NCI-H524 (cell line): ENCODE measurements around the gene ABCG2.
"Not testable (repeated sequence)": the region's sequence is repeated elsewhere in the genome, so short reads cannot be mapped to it uniquely, and the experiment has no call there.

Source experiments
- DNase-seq, 2 experiments: peaks; one replicate each; lab custom pipeline; 2025; lab: John Stamatoyannopoulos, UW

ABCG2 gene

GRCh38 chr4:88112856-88113255, 45.6 kb downstream of the ABCG2 start:
- DNase-seq: no peak

- no peak for DNase-seq
Observed at GRCh38 chr4:88110826-88111225, 47.6 kb downstream of the ABCG2 start.

GRCh38 chr4:88109123-88109881, 49.1 kb downstream of the ABCG2 start:
- no peak for DNase-seq

- DNase-seq: no peak
Observed at GRCh38 chr4:88108747-88109122, 49.7 kb downstream of the ABCG2 start.

- not testable (repeated sequence) for DNase-seq
Observed at GRCh38 chr4:88108108-88108465, 50.4 kb downstream of the ABCG2 start.

GRCh38 chr4:88107406-88108107, 50.9 kb downstream of the ABCG2 start:
- DNase-seq: no peak

GRCh38 chr4:88106205-88106604, 52.2 kb downstream of the ABCG2 start:
- no peak for DNase-seq

GRCh38 chr4:88104902-88105610, 53.4 kb downstream of the ABCG2 start:
- DNase-seq: no peak

- no peak for DNase-seq
Observed at GRCh38 chr4:88102026-88102425, 56.4 kb downstream of the ABCG2 start.

GRCh38 chr4:88101165-88101564, 57.3 kb downstream of the ABCG2 start:
- DNase-seq: no peak

- DNase-seq: no peak
Observed at GRCh38 chr4:88098993-88099752, 59.3 kb downstream of the ABCG2 start.

- no peak for DNase-seq
Observed at GRCh38 chr4:88097781-88098180, 60.7 kb downstream of the ABCG2 start.

- DNase-seq: no peak
Observed at GRCh38 chr4:88097301-88097700, 61.1 kb downstream of the ABCG2 start.

- no peak for DNase-seq
Observed at GRCh38 chr4:88093874-88094273, 64.6 kb downstream of the ABCG2 start.

GRCh38 chr4:88091378-88091777, 67.1 kb downstream of the ABCG2 start:
- DNase-seq: no peak

GRCh38 chr4:88090898-88091297, 67.5 kb downstream of the ABCG2 start:
- no peak for DNase-seq

GRCh38 chr4:88087004-88087403, 71.4 kb downstream of the ABCG2 start:
- no peak for DNase-seq

- DNase-seq: no peak
Observed at GRCh38 chr4:88080626-88081025, 77.8 kb downstream of the ABCG2 start.

- DNase-seq: no peak
Observed at GRCh38 chr4:88078579-88078978, 79.9 kb downstream of the ABCG2 start.

- DNase-seq: no peak
Observed at GRCh38 chr4:88077911-88078524, 80.4 kb downstream of the ABCG2 start.

- no peak for DNase-seq
Observed at GRCh38 chr4:88075336-88075735, 83.1 kb downstream of the ABCG2 start.

GRCh38 chr4:88070031-88070430, 88.4 kb downstream of the ABCG2 start:
- no peak for DNase-seq
